ENCODE measurements around the gene UCMA.
A peak's percentile ranks its signal among the peaks of the same experiment; 100 is the strongest.
"Not testable (repeated sequence)": the region's sequence is repeated elsewhere in the genome, so short reads cannot be mapped to it uniquely, and the experiment has no call there.

Gene UCMA, protein sequence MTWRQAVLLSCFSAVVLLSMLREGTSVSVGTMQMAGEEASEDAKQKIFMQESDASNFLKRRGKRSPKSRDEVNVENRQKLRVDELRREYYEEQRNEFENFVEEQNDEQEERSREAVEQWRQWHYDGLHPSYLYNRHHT

DNA sequence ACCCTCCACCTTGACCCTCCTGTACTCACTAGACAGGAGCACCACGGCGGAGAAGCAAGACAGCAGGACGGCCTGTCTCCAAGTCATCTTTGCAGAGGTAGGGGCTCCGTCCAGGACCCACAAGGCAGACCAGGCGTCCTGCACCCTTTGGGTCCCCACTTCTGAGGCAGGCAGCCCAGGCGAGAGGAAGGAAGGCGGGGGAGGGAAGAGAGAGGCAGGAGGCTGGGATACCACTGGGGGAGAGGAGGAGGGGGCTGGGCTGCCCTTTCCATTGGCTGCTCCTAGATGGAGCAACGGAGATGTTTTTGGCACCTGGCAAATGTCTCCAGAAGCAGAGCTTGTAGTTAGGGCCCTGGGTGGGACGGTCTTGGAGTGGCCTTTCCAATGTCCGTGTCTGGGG is at the start of gene UCMA:
TSS of gene UCMA (minus strand) at position 203 of the 400 bp plus-strand sequence. CDS start at position 87, 116 bp downstream.
- CTCF ChIA-PET, result no interaction called here
- H3K4me1 Mint-ChIP-seq, result no peaks in the 10 kb centered on the region
- H3K36me3 Mint-ChIP-seq, result no peaks in the 10 kb centered on the region
- H3K27ac Mint-ChIP-seq, result no peak within 1 kb of the TSS
- peaks cover 10% of the 10 kb centered on the region for H3K27me3 Mint-ChIP-seq
- no peak for DNase-seq
- H3K9me3 Mint-ChIP-seq, result no peaks in the 10 kb centered on the region
- H3K4me3 Mint-ChIP-seq, result no peak within 1 kb of the TSS

DNA sequence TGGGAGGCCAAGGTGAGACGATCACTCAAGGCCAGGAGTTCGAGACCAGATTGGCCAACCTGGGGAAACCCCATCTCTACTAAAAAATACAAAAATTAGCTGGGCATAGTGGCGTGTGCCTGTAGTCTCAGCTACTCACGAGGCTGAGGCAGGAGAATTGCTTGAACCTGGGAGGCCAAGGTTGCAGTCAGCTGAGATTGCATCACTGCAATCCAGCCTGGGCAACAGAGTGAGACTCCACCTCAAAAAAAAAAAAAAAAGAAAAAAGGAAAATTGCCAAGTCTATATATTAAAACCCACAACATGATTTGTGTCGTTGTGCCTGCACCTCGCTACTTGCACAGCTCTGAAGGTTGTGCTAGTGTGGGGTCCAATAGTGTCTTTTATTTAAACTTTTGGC is 48.2 kb upstream of the UCMA start:
- CTCF ChIA-PET, result not testable (repeated sequence)

DNA sequence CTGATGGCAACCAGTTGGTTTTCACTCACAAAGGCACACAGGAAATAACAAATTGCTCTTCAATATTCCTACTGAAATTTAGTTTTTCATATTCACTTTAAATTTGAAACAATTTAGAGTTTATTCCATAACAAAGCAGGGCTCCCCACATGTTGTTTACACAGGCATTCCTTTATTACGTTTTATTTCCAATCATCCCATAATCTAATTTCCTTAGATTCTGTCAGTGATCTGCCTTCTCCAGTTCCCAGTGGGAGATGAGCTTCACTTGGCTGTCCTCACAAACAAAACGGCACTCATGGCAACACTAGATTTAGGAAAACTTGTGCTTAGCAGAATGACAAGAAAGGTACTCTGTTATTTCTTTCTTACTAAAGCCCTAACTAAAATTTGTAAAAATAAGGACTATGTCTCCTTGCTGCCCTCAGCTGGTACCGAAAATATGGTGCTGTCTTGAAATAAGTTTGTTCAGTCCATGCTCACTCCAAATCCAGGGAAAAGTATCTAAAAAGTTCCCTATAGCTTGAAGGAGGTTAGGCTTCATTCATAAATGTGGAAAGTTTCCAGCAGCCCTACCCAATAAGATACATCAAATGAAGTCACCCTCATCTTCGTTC is 42.7 kb upstream of the UCMA start:
- DNase-seq, result no peak

More for the DNA sequence above, 48.2 kb upstream of the UCMA start:
- not testable (repeated sequence) for H3K36me3 Mint-ChIP-seq, H3K27ac Mint-ChIP-seq, DNase-seq, H3K4me3 Mint-ChIP-seq, H3K27me3 Mint-ChIP-seq, H3K9me3 Mint-ChIP-seq, H3K4me1 Mint-ChIP-seq

DNA sequence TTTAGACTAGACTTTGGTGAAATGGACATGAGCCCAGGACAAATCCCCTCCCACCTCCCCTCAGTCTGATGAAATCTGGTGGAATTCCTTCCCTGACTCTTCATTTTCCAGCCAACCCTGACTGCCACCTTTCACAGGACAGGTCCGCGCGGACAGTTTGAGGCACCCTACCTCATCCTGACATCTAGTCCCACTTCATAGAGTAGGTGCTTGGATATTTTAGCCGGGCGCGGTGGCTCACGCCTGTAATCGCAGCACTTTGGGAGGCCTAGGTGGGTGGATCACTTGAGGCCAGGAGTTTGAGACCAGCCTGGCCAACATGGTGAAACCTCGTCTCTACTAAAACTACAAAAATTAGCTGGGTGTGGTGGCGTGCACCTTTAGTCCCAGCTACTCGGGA is 42.0 kb upstream of the UCMA start:
- not testable (repeated sequence) for DNase-seq, H3K4me1 Mint-ChIP-seq, H3K9me3 Mint-ChIP-seq, H3K27ac Mint-ChIP-seq, H3K4me3 Mint-ChIP-seq, H3K36me3 Mint-ChIP-seq, H3K27me3 Mint-ChIP-seq
- CTCF ChIA-PET, result interaction anchor here (0.6 kb wide), 1 partner anchor 83 kb away, joined by 3 read pairs; no protein-coding TSS in a partner anchor

More for the DNA sequence above, 42.7 kb upstream of the UCMA start:
- no peaks in the 10 kb centered on the region for H3K36me3 Mint-ChIP-seq
- no peaks in the 10 kb centered on the region for H3K4me1 Mint-ChIP-seq
- H3K27me3 Mint-ChIP-seq, result no peaks in the 10 kb centered on the region
- CTCF ChIA-PET, result interaction anchor here (0.6 kb wide), 1 partner anchor 84 kb away, joined by 3 read pairs; no protein-coding TSS in a partner anchor
- no peaks in the 10 kb centered on the region for H3K9me3 Mint-ChIP-seq
- H3K27ac Mint-ChIP-seq, result no peak overlapping the region
- H3K4me3 Mint-ChIP-seq, result no peak overlapping the region

DNA sequence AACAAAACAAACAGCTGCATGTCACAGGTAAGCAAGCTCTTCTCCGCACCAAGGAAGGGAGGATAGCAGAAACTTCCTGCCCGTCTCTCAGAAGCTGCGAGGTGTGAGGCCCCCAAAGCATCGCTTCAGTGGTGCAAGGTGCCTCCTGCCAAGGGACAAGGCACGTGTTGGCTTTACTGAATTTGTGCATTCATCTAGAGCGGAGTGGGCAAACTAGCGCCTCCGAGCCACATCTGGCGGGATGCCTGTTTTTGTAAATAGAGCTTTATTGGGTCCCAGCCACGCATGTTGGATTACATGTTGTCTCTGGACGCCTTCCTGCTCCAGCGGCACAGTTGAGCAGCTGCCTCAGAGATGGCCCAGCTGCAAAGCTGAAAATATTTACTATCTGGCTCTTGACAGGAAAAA is 38.0 kb upstream of the UCMA start:
- Mint-ChIP-seq H3K9me3 (no peaks in the 10 kb centered on the region), H3K27me3 (no peaks in the 10 kb centered on the region), H3K4me1 (peaks cover 3% of the 10 kb centered on the region), H3K27ac (no peak overlapping the region), H3K36me3 (no peaks in the 10 kb centered on the region), H3K4me3 (no peak overlapping the region)
- CTCF ChIA-PET, result interaction anchor here (1.4 to 2.2 kb wide), 3 partner anchors 30 to 80 kb away, joined by 6 to 8 read pairs (median 6); no protein-coding TSS in a partner anchor
- no peak for DNase-seq

DNA sequence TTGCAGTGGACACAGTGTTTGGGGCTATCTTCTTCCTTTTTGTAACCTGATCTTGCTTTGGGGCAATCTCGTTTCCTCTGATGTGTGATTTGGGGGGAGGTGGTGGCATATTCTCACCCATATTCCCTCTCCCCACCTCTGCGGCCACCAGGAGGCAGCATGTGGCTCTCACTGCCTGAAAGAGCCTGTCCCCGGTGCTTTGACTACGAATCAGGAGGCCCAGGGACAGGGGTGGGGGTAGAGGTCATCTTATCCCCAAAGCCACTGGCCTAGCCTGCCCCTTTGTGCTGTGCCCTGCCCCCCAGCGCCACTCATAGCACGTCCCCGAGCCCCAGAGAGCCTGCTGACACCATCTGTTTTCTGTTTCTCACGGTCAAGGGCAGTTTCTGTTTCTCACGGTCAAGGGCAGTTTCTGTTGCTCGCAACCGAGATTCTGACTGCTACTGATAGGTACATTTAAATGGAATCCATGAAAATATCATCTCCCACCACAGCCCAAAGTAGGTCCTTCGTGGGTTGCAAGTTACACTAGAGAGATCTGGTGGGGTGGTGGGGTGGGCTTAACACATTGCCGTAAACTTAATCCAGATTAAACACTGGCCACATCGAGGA is 37.5 kb upstream of the UCMA start:
- DNase-seq, result peak; percentile 72
- Mint-ChIP-seq H3K4me3 (no peak overlapping the region), H3K27ac (no peak overlapping the region), H3K27me3 (no peaks in the 10 kb centered on the region), H3K9me3 (no peaks in the 10 kb centered on the region), H3K4me1 (peaks cover 3% of the 10 kb centered on the region), H3K36me3 (no peaks in the 10 kb centered on the region)
- CTCF ChIA-PET, result interaction anchor here (1.4 to 2.2 kb wide), 3 partner anchors 31 to 81 kb away, joined by 6 to 8 read pairs (median 6); no protein-coding TSS in a partner anchor

DNA sequence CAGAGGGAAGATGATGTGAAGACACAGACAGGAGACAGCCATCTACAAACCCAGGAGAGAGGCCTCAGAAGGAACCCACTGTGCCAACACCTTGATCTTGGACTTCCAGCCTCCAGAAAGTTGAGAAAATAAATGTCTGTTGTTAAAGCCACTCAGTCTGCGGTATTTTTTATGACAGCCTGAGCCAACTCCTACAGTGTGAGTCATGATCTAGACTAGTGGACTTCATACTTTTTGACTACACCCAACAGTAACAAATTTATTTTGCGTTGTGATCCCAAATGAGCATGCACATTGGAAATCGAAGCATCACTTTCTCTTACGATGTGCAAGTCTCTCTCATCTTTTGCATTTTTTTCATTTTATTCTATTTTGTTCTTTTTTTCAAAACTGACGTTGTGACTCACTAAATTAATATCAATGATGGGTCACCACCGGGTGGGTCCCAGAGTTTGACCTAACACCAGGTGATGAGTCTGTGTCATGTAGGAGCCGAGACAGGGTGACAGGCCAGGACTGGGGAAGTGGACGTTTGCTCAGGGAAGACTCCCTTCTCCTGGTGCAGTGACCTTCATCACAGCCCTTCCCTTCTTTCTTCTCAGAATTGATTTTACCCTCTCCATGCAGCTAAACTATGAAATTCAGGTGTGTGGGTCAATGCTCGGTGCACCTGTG is 36.8 kb upstream of the UCMA start:
- Mint-ChIP-seq H3K4me1 (peaks cover 3% of the 10 kb centered on the region), H3K9me3 (no peaks in the 10 kb centered on the region), H3K4me3 (no peak overlapping the region), H3K27me3 (peaks cover 4% of the 10 kb centered on the region), H3K27ac (no peak overlapping the region), H3K36me3 (no peaks in the 10 kb centered on the region)
- CTCF ChIA-PET, result no interaction called here
- DNase-seq, result no peak

DNA sequence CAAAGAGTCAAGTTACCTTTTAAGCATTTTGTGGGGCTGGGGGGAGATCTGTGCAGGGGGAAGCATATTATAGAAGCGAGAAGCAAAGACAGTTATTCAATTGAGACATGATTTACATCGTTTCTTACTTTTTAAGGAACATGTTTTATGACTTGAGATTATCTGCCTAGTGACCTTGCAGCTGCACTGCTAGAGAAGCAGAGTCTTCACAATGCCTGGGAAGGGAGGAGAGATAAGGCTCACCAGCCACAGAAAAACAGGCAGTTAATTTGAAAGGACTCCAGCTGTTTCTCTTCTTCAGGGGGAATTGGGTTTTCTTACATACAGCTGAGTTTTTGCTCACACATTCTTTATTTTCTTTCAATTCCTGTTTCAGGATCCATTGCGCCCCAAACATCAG is 34.7 kb upstream of the UCMA start:
- CTCF ChIA-PET, result interaction anchor here (1.0 kb wide), 1 partner anchor 33 kb away, joined by 4 read pairs; no protein-coding TSS in a partner anchor
- no peaks in the 10 kb centered on the region for H3K36me3 Mint-ChIP-seq

DNA sequence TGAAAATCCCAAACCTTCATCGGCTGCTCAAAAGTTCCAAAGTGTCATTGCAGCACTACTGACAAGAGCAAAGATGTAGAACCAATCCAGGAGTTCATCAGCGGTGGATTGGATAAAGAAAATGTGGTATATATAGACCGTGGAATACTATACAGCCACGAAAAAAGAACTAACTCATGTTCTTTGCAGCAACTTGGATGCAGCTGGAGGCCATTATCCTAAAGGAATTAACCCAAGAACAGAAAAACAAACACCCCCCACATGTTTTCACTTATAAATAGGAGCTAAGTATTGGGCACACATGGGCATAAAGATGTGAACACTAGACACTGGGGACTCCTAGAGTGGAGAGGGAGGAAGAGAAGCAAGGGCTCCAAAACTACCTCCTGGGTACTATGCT is 34.1 kb upstream of the UCMA start:
- CTCF ChIA-PET, result interaction anchor here (1.5 kb wide), 1 partner anchor 42 kb away, joined by 4 read pairs; no protein-coding TSS in a partner anchor
- DNase-seq, result no peak
- Mint-ChIP-seq H3K27ac (no peak overlapping the region), H3K4me1 (peaks cover 3% of the 10 kb centered on the region), H3K36me3 (no peaks in the 10 kb centered on the region), H3K9me3 (no peaks in the 10 kb centered on the region), H3K27me3 (peaks cover 20% of the 10 kb centered on the region), H3K4me3 (no peak overlapping the region)

More for the DNA sequence above, 34.7 kb upstream of the UCMA start:
- Mint-ChIP-seq H3K27me3 (peaks cover 15% of the 10 kb centered on the region), H3K4me1 (peaks cover 3% of the 10 kb centered on the region), H3K27ac (no peak overlapping the region), H3K4me3 (no peak overlapping the region), H3K9me3 (no peaks in the 10 kb centered on the region)
- DNase-seq, result no peak

DNA sequence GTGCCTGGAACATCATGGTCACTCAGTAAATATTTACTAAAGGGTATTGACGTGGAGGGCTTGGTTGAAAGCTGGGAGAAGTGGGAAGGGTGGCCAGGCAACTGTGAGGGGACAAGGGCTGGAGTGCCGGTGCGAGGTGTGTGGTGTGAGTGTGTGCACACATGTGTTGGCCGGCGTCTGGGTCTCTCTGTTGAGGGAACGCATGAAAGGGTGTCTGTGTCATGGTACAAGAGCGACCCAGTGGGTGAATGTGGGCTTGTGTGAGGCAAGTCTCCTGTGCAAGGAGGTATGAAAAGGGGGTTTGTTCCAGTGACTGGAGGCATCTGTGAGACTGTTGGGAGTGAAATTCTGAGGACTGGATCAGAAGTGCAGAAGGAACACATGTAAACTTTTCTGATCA is 29.4 kb upstream of the UCMA start:
- no peaks in the 10 kb centered on the region for H3K36me3 Mint-ChIP-seq
- CTCF ChIA-PET, result no interaction called here
- no peak for DNase-seq
- no peak overlapping the region for H3K4me3 Mint-ChIP-seq
- H3K27ac Mint-ChIP-seq, result no peak overlapping the region
- no peaks in the 10 kb centered on the region for H3K4me1 Mint-ChIP-seq
- no peaks in the 10 kb centered on the region for H3K9me3 Mint-ChIP-seq
- peaks cover 28% of the 10 kb centered on the region for H3K27me3 Mint-ChIP-seq

DNA sequence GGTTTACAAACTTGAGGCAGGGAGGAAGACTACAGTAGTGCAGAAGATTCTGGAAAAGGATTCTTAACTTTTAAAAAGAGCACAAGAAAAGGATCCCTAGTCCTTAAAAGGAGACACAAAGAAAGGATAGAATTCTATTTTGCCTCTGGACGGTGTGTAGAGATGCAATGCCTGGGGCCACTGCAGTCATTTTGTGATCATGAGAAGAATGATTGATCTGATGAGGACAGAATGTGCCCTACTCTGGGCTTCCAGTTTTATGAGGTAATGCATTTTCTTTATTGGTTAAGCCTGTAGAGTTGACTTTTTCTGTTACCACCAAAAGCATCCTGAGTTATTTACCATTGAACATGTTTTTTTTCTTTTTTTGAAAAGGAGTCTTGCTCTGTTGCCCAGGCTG is 28.3 kb upstream of the UCMA start:
- no peak overlapping the region for H3K4me3 Mint-ChIP-seq
- no peaks in the 10 kb centered on the region for H3K36me3 Mint-ChIP-seq
- no peak overlapping the region for H3K27ac Mint-ChIP-seq
- peaks cover 28% of the 10 kb centered on the region for H3K27me3 Mint-ChIP-seq
- H3K9me3 Mint-ChIP-seq, result no peaks in the 10 kb centered on the region
- CTCF ChIA-PET, result no interaction called here
- peaks cover 3% of the 10 kb centered on the region for H3K4me1 Mint-ChIP-seq
- DNase-seq, result no peak

DNA sequence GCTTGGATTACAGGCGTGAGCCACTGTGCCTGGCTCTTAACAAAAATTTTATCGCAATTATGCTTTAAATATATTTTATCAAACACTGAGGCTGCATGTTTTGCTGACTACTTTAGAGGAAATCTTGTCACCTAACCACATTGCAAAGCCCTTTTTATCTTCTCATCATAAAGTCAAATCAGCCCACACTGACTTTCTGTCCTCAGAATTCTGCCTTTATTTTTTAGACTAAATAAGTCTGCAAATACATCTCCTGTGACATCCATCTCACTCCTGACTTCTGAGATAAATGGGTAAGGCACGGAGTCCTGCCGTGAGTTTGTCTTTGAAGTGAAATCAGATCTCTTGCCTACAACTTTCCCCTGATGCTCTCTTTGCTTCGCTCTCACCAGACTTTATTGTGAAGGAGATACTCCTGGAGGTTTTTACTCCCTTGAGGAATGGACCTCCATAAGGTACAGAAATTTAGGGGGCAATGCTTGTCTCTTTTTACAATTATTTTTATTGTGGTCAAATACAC is 23.5 kb upstream of the UCMA start:
- CTCF ChIA-PET, result no interaction called here
- Mint-ChIP-seq H3K27me3 (peaks cover 12% of the 10 kb centered on the region), H3K9me3 (no peaks in the 10 kb centered on the region), H3K4me1 (peaks cover 3% of the 10 kb centered on the region), H3K27ac (no peak overlapping the region), H3K4me3 (no peak overlapping the region), H3K36me3 (no peaks in the 10 kb centered on the region)
- no peak for DNase-seq

DNA sequence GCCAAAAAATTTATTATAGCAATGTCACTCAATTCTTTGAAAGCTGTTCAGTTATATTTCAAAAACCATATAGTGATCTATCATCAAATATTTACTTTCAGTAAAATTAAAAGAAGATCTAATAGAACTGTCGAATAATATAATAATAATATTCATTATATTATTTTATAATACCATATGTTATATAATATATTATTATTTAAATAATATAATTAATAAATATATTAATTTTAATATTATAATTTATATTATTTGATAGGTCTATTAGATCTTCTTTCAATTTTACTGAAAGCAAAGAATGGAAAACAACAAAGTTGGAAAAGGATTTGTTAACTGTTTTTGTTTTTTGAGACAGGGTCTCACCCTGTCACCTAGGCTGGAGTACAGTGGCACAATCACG is 22.5 kb upstream of the UCMA start:
- peaks cover 12% of the 10 kb centered on the region for H3K27me3 Mint-ChIP-seq
- H3K4me3 Mint-ChIP-seq, result no peak overlapping the region
- CTCF ChIA-PET, result interaction anchor here (1.0 kb wide), 1 partner anchor 23 kb away, joined by 3 read pairs; no protein-coding TSS in a partner anchor
- no peak overlapping the region for H3K27ac Mint-ChIP-seq
- no peak for DNase-seq
- peaks cover 3% of the 10 kb centered on the region for H3K4me1 Mint-ChIP-seq
- no peaks in the 10 kb centered on the region for H3K36me3 Mint-ChIP-seq
- H3K9me3 Mint-ChIP-seq, result no peaks in the 10 kb centered on the region

DNA sequence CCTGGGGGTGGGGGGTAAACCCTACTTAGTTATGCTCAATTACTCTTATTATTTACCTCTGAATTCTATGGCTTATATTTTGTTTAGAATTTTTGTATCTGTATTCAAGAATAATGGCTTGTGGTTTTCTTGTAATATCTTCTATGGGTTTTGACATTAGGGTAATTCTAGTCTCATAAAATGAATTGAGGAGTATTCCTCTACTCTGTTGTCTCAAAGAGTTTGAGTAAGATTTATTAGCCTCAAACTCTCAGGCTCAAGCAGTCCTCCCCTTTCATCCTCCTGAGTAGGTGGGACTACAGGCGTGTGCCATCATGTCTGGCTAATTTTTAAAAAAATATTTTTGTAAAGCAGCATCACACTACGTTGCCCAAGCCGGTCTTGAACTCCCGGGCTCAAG is 19.6 kb upstream of the UCMA start:
- no peak overlapping the region for H3K27ac Mint-ChIP-seq
- no peak for DNase-seq
- H3K36me3 Mint-ChIP-seq, result no peaks in the 10 kb centered on the region
- no peak overlapping the region for H3K4me3 Mint-ChIP-seq
- CTCF ChIA-PET, result no interaction called here
- H3K4me1 Mint-ChIP-seq, result peaks cover 3% of the 10 kb centered on the region
- H3K9me3 Mint-ChIP-seq, result no peaks in the 10 kb centered on the region
- H3K27me3 Mint-ChIP-seq, result peaks cover 17% of the 10 kb centered on the region
